VCaP (cell line): ENCODE data around the gene TIMMDC1.
"Not testable (repeated sequence)": the region's sequence is repeated elsewhere in the genome, so short reads cannot be mapped to it uniquely, and the experiment has no call there.

Experiments
- H3K27ac ChIP-seq: fragments of 450-650 bp; 2 replicates; pipeline ENCODE4 v1.5.1; 2017
- TF ChIP-seq, protein P1 (sequence below): fragments of 450-650 bp; conservative IDR thresholded peaks from 2 replicates; pipeline ENCODE4 v1.5.1; 2017; ENCODE audit warnings: mild to moderate bottlenecking, moderate library complexity

Gene TIMMDC1

DNA sequence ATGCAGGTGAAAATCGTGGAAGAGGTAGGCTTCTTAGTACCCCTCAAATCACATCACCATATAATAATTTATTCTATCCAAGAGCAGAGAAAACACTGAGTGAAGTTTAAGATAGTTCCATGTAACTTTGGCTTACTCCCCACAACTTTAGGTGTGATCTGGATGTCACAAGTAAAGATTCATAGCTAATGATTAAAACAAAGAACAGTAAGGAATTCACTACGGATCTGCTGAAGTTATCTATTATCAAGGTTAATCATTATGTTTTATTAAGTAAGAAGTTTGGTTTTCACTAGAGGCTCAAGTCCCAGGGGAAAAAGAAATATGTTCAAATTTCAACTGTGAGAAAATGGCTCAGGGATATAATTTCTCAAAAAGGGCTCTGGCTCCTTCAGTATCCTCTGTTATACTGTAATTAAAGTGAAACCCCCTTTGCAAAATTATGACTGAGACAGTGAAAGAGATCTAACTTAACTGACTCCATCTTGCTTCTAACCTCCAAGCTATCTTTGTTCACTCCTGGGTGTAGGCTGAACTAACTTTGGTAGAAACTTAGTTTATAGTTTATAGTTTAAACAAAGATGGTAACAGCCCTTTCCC, 43.9 kb downstream of the TIMMDC1 start:
- TF ChIP-seq, protein P1, sequence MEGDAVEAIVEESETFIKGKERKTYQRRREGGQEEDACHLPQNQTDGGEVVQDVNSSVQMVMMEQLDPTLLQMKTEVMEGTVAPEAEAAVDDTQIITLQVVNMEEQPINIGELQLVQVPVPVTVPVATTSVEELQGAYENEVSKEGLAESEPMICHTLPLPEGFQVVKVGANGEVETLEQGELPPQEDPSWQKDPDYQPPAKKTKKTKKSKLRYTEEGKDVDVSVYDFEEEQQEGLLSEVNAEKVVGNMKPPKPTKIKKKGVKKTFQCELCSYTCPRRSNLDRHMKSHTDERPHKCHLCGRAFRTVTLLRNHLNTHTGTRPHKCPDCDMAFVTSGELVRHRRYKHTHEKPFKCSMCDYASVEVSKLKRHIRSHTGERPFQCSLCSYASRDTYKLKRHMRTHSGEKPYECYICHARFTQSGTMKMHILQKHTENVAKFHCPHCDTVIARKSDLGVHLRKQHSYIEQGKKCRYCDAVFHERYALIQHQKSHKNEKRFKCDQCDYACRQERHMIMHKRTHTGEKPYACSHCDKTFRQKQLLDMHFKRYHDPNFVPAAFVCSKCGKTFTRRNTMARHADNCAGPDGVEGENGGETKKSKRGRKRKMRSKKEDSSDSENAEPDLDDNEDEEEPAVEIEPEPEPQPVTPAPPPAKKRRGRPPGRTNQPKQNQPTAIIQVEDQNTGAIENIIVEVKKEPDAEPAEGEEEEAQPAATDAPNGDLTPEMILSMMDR, result no peak
- no peak overlapping the region for H3K27ac ChIP-seq

DNA sequence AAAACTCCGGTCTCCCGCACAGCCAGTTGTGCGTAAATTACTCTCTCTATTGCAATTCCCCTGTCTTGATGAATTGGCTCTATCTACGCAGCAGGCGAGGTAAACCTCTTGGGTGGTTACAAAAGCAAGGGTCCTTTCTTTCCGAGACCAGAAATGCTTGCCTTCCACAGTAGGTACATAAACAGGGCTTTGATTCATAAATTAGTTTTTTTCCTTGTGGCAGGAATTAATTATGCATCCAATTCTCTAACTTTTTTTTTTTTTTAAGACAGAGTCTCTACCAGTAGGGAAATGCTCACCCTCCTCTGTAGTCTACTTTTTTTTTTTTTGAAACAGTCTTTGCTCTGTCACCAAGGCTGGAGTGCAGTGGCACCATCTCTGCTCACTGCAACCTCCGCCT, 44.8 kb downstream of the TIMMDC1 start:
- TF ChIP-seq, protein P1, result no peak
- no peak overlapping the region for H3K27ac ChIP-seq

DNA sequence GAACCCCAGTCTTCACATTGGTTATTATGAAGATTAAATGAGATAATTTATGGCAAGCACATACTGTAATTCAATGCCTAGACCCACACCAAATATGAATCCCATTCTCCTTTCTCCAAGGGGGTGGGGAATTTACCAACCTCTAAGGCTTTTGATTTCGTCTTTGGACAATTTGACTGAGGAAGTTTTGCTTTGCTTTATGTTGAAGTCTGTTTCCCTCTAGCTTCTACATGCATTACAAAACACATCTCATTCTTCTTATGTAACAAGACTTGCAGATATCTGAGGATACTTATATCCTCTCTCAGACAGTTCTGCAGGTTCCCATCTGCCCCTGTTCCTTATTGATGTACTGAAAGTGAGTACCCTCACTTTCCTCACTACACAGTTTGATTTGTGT, 48.9 kb downstream of the TIMMDC1 start:
- TF ChIP-seq, protein P1, result no peak
- no peak overlapping the region for H3K27ac ChIP-seq

GRCh38 chr3:119548341-119548740, 50.0 kb downstream of the TIMMDC1 start:
- TF ChIP-seq, protein P1, result no peak
- H3K27ac ChIP-seq, result no peak overlapping the region

GRCh38 chr3:119550192-119550910, 52.0 kb downstream of the TIMMDC1 start:
- TF ChIP-seq, protein P1, result no peak

GRCh38 chr3:119551598-119551997, 53.3 kb downstream of the TIMMDC1 start:
- no peak overlapping the region for H3K27ac ChIP-seq
- TF ChIP-seq, protein P1, result no peak

More at GRCh38 chr3:119550192-119550910, 52.0 kb downstream of the TIMMDC1 start:
- no peak overlapping the region for H3K27ac ChIP-seq

DNA sequence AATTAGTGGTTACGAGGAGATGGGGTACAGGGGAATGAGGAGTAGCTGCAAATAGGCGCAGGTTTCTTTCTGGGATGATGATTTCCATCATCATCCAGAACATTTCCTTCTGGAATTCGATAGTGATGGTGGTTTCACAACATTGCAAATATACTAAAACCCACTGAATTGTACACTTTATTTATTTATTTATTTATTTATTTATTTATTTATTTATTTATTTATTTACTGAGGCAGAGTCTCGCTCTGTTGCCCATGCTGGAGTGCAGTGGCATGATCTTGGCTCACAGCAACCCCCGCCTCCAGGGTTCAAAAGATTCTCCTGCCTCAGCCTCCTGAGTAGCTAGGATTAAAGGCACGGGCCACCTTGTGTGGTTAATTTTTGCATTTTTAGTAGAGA, 54.6 kb downstream of the TIMMDC1 start:
- H3K27ac ChIP-seq, result not testable (repeated sequence)

DNA sequence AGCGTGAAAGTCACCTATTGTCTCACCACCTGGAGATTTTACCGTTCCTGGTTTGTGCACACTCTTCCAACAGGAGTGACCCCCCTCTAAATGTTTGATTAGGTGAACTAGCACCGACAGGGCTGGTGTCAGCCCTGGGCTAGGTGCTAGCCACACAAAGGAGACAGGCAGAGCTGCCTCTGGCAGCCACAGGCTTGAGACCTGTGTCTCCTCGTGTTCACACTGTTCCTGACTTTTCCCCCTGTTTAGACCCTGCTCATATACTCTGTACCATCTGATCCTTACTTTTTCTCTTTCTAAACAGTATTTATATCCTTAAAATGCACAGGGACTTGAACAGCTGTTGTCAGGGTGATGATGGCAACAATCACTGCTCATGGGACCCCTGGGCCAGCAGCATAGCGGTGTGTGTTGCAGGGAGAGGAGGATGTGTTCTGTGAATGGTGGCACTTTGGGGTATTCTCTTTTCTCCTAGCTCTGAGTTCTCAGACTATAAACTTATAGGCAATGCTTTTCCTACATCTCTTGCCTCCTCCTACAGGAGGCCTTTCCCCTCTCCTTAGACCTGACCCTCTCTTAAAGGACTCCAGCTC, 55.6 kb downstream of the TIMMDC1 start:
- H3K27ac ChIP-seq, result no peak overlapping the region
- TF ChIP-seq, protein P1, result no peak
